HepG2 (cell line): ENCODE data around the gene GFER. TPM values are rescaled to one million over a fixed set of nuclear protein-coding genes. Genes with fewer than 3 reads are reported as not detected.

Experiments
- ARID2 ChIP-seq: sonication (generic); formaldehyde crosslinking; IDR thresholded peaks from 2 replicates; pipeline ENCODE4 v1.8.1; 2022; ENCODE audit warnings: mild to moderate bottlenecking, missing genetic modification reagents, borderline replicate concordance
- ARNT ChIP-seq: fragments of 450-650 bp; IDR thresholded peaks from 2 replicates; pipeline ENCODE4 v1.6.1; 2017
- ARNT2 ChIP-seq: sonication (generic); formaldehyde crosslinking; IDR thresholded peaks from 2 replicates; pipeline ENCODE4 v1.8.0; 2022; ENCODE audit warnings: mild to moderate bottlenecking, low read depth, missing genetic modification reagents, moderate library complexity
- ATF1 ChIP-seq: IDR thresholded peaks from 2 replicates; pipeline ENCODE4 v1.6.1; 2016; ENCODE audit warnings: mild to moderate bottlenecking, control low read depth
- BHLHE40 ChIP-seq: IDR thresholded peaks from 2 replicates; pipeline ENCODE4 v1.6.1; 2011; ENCODE audit warnings: low read length, improper control_type of control experiment
- CTCF ChIP-seq: sonication (generic); formaldehyde crosslinking; IDR thresholded peaks from 2 replicates; pipeline ENCODE4 v1.5.0; 2020; ENCODE audit warnings: mild to moderate bottlenecking, missing genetic modification reagents, moderate library complexity
- ELF3 ChIP-seq: IDR thresholded peaks from 2 replicates; pipeline ENCODE4 v1.6.1; 2016; ENCODE audit warnings: missing genetic modification reagents, missing compliant biosample characterization
- ETV5 ChIP-seq: IDR thresholded peaks from 2 replicates; pipeline ENCODE4 v1.6.1; 2018; ENCODE audit warnings: missing biosample characterization, missing genetic modification reagents, inconsistent platforms, borderline replicate concordance
- GZF1 ChIP-seq: sonication (generic); formaldehyde crosslinking; IDR thresholded peaks from 2 replicates; pipeline ENCODE4 v1.5.1; 2020; ENCODE audit warnings: mild to moderate bottlenecking, missing genetic modification reagents
- JARID2 ChIP-seq: sonication (generic); formaldehyde crosslinking; IDR thresholded peaks from 2 replicates; pipeline ENCODE4 v1.8.1; 2023; ENCODE audit warnings: missing genetic modification reagents, inconsistent platforms; ENCODE audit not compliant: insufficient replicate concordance
- JUND ChIP-seq: sonication (generic); formaldehyde crosslinking; IDR thresholded peaks from 2 replicates; pipeline ENCODE4 v1.8.0; 2022; ENCODE audit warnings: mild to moderate bottlenecking, missing genetic modification reagents
- LBX2 ChIP-seq: sonication (generic); formaldehyde crosslinking; IDR thresholded peaks from 2 replicates; pipeline ENCODE4 v1.5.0; 2020; ENCODE audit warnings: missing genetic modification reagents, mild to moderate bottlenecking, borderline replicate concordance
- MEIS1 ChIP-seq: sonication (generic); formaldehyde crosslinking; IDR thresholded peaks from 2 replicates; pipeline ENCODE4 v1.9.0; 2021; ENCODE audit warnings: mild to moderate bottlenecking, missing genetic modification reagents, moderate library complexity, borderline replicate concordance
- MTA1 ChIP-seq: sonication (generic); formaldehyde crosslinking; IDR thresholded peaks from 2 replicates; pipeline ENCODE4 v1.4.0; 2020; ENCODE audit warnings: missing genetic modification reagents, mild to moderate bottlenecking, borderline replicate concordance
- SMAD3 ChIP-seq: sonication (generic); formaldehyde crosslinking; IDR thresholded peaks from 2 replicates; pipeline ENCODE4 v1.4.0; 2020; ENCODE audit warnings: missing genetic modification reagents
- TFDP1 ChIP-seq: IDR thresholded peaks from 2 replicates; pipeline ENCODE4 v1.6.1; 2016; ENCODE audit warnings: missing compliant biosample characterization, missing genetic modification reagents, borderline replicate concordance
- YY1 ChIP-seq: IDR thresholded peaks from 2 replicates; pipeline ENCODE4 v1.6.1; 2011; ENCODE audit warnings: low read length, low read depth, moderate library complexity, mild to moderate bottlenecking; ENCODE audit not compliant: insufficient read depth, insufficient replicate concordance
- ZBTB7B ChIP-seq: sonication (generic); formaldehyde crosslinking; IDR thresholded peaks from 2 replicates; pipeline ENCODE4 v1.4.0; 2020; ENCODE audit warnings: missing genetic modification reagents
- ZMYM4 ChIP-seq: sonication (generic); formaldehyde crosslinking; IDR thresholded peaks from 2 replicates; pipeline ENCODE4 v1.8.1; 2023; ENCODE audit warnings: mild to moderate bottlenecking, missing genetic modification reagents
- ZNF224 ChIP-seq: sonication (generic); formaldehyde crosslinking; IDR thresholded peaks from 2 replicates; pipeline ENCODE4 v1.5.0; 2020; ENCODE audit warnings: mild to moderate bottlenecking, missing genetic modification reagents
- ZNF331 ChIP-seq: sonication (generic); formaldehyde crosslinking; IDR thresholded peaks from 2 replicates; pipeline ENCODE4 v1.4.0; 2020; ENCODE audit warnings: missing genetic modification reagents
- ZNF335 ChIP-seq: sonication (generic); formaldehyde crosslinking; IDR thresholded peaks from 2 replicates; pipeline ENCODE4 v1.4.0; 2020; ENCODE audit warnings: missing genetic modification reagents
- ZNF430 ChIP-seq: sonication (generic); formaldehyde crosslinking; IDR thresholded peaks from 2 replicates; pipeline ENCODE4 v1.9.0; 2021; ENCODE audit warnings: mild to moderate bottlenecking, missing genetic modification reagents
- ZNF546 ChIP-seq: sonication (generic); formaldehyde crosslinking; conservative IDR thresholded peaks from 2 replicates; pipeline ENCODE4 v1.8.1; 2023; ENCODE audit warnings: mild to moderate bottlenecking, missing genetic modification reagents
- ZNF766 ChIP-seq: sonication (generic); formaldehyde crosslinking; IDR thresholded peaks from 2 replicates; pipeline ENCODE4 v1.5.0; 2020; ENCODE audit warnings: missing genetic modification reagents, borderline replicate concordance
- polyA plus RNA-seq, 8 experiments: library from polyadenylated mRNA; depleted of rRNA in 3 of 8; stranded (reverse) in 7 of 8; unstranded in 1 of 8; fragments of >200 nt; fragmentation: Illumina TruSeq in 4 of 8; extraction: Trizol in 4 of 8; gene quantifications; 2 replicates each; pipeline versions ENCODE4 v1.2.1 to v1.2.3, GENCODE V29; 2011 to 2016; ENCODE audit warnings: low read depth in 4 of 8, missing spikeins in 1 of 8, mixed read lengths in 1 of 8; ENCODE audit not compliant: insufficient read depth in 1 of 8
- total RNA-seq, 5 experiments: library from RNA; depleted of rRNA; stranded (reverse); fragments of >200 nt; fragmentation: Illumina TruSeq; extraction: Trizol; gene quantifications; 2 replicates each; pipeline ENCODE4 v1.2.3, GENCODE V29; 2016; ENCODE audit warnings: low read depth in 1 of 5
- TF ChIP-seq, protein P1 (sequence below): sonication (generic); formaldehyde crosslinking; IDR thresholded peaks from 2 replicates; pipeline ENCODE4 v1.8.0; 2022; ENCODE audit warnings: mild to moderate bottlenecking, missing genetic modification reagents, moderate library complexity

The GFER gene
- total and polyA plus RNA-seq, 2 of the 13 experiments (the other 11 are each of a cell fraction or from before 2014, with no cell fraction given) = 28.6 to 71.7 TPM

DNA sequence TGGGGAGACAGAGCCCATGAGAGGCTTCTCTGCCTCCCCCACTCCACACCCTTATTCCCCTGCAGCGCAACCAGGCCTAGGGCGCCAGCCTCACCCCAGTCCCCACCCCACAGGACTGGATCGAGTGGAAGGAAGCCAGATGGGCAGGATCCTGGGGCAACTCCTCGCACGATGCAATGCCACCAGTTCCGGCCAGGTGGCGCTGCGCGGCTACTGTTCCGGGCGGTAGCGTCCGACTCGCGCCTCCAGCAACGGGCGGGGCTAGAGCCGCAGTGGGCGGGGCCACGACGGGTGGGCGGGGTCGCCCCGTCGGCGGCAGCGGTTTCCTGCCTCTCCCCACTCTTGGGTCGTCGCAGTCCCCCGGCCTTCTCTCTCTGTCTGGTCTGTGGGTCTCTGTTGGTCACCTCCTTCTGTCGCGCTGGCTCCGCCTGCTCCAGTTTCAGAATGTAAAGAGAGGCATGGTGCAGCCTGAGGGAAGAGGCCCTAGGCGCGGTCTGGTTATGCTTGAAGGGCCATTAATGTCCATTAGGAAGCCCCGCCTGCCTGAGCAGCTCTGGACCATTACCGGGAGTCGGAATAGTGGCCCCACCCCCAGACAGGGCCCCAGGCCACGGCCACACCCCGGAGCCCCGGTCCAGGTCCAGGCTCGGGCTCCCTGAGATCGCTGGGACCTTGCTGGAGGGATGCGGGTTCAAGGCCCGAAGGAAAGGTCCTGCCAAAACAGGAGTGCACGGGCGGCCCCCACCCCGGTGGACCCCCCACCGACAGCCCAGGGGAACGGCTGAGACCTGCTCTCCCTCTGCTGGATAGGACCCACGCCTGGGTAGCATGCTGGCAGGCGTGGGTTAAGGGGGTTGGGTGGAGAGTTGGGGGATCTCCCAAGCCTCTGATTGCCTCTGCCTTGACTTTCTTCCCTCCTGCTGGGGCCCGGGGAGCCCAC lies 39.4 kb downstream of the GFER start (continued):
- peak; percentile 60; the same call in 1 of the 2 replicates for TF ChIP-seq TFDP1 (CRISPR knock-in tag)
- TF ChIP-seq ZMYM4 (CRISPR knock-in tag) = peak; percentile 65; the same call in 1 of the 2 replicates
- TF ChIP-seq ZNF766 (CRISPR knock-in tag) = peak; percentile 50; the same call in 1 of the 2 replicates
- 0 out of 2 replicates have a peak, but pooled peaks have one; percentile 31 for TF ChIP-seq MEIS1 (CRISPR knock-in tag)
- TF ChIP-seq CTCF = peak; percentile 99
- TF ChIP-seq ZNF430 (CRISPR knock-in tag) = 0 out of 2 replicates have a peak, but pooled peaks have one; percentile 38
- no peak for TF ChIP-seq ARNT
- 0 out of 2 replicates have a peak, but pooled peaks have one; percentile 34 for TF ChIP-seq SMAD3 (CRISPR knock-in tag)
- peak; percentile 63; the same call in 1 of the 2 replicates for TF ChIP-seq ZNF335
- TF ChIP-seq BHLHE40 = peak; percentile 30; the same call in 1 of the 2 replicates
- peak; percentile 70; the same call in 1 of the 2 replicates for TF ChIP-seq ZNF224 (CRISPR knock-in tag)
- TF ChIP-seq ZNF331 (CRISPR knock-in tag) = 0 out of 2 replicates have a peak, but pooled peaks have one; percentile 17
- TF ChIP-seq ATF1 = no peak
- peak; percentile 66; the same call in 1 of the 2 replicates for TF ChIP-seq ETV5
- TF ChIP-seq GZF1 (CRISPR knock-in tag) = peak; percentile 75; the same call in 1 of the 2 replicates
- peak; percentile 38; the same call in 1 of the 2 replicates for TF ChIP-seq MTA1
- TF ChIP-seq JARID2 = no peak
- TF ChIP-seq JUND (CRISPR knock-in tag) = no peak
- TF ChIP-seq ELF3 (CRISPR knock-in tag) = peak; percentile 35
- peak; percentile 31 for TF ChIP-seq YY1
- TF ChIP-seq LBX2 = 0 out of 2 replicates have a peak, but pooled peaks have one; percentile 24
- TF ChIP-seq, protein P1, sequence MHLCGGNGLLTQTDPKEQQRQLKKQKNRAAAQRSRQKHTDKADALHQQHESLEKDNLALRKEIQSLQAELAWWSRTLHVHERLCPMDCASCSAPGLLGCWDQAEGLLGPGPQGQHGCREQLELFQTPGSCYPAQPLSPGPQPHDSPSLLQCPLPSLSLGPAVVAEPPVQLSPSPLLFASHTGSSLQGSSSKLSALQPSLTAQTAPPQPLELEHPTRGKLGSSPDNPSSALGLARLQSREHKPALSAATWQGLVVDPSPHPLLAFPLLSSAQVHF (CRISPR knock-in tag) = no peak
- peak; percentile 56; the same call in 1 of the 2 replicates for TF ChIP-seq ZBTB7B (CRISPR knock-in tag)
- TF ChIP-seq ARNT2 (CRISPR knock-in tag) = no peak
- TF ChIP-seq ZNF546 (CRISPR knock-in tag) = no peak
- TF ChIP-seq ARID2 (CRISPR knock-in tag) = no peak
